HUES48 (cell line): ENCODE results near the gene ERFL.
A peak's percentile ranks its signal among the peaks of the same experiment; 100 is the strongest.

Source experiments
- H3K27ac ChIP-seq: one replicate; pipeline ENCODE4 v1.7.0; 2013; ENCODE audit warnings: low read depth, low read length, inconsistent platforms
- H3K27me3 ChIP-seq: 2 replicates; pipeline ENCODE4 v1.6.1; 2013; ENCODE audit warnings: mild to moderate bottlenecking, low read length; ENCODE audit not compliant: control insufficient read depth, insufficient read depth
- H3K36me3 ChIP-seq: 2 replicates; pipeline ENCODE4 v1.6.1; 2013; ENCODE audit warnings: low read length; ENCODE audit not compliant: control insufficient read depth, insufficient read depth
- H3K4me1 ChIP-seq: 2 replicates; pipeline ENCODE4 v1.6.1; 2013; ENCODE audit warnings: mild to moderate bottlenecking, low read length; ENCODE audit not compliant: control insufficient read depth, insufficient read depth
- H3K4me3 ChIP-seq: 2 replicates; pipeline ENCODE4 v1.5.1; 2013; ENCODE audit warnings: mild to moderate bottlenecking, low read depth, low read length
- H3K9ac ChIP-seq: 2 replicates; pipeline ENCODE4 v1.6.1; 2013; ENCODE audit warnings: mild to moderate bottlenecking, low read depth, low read length, moderate library complexity
- H3K9me3 ChIP-seq: 2 replicates; pipeline ENCODE4 v1.6.1; 2013; ENCODE audit warnings: low read length; ENCODE audit not compliant: control insufficient read depth, insufficient read depth

ERFL gene

GRCh38 chr19:41888926-41889325, 39.3 kb downstream of the ERFL start:
- Histone ChIP-seq H3K27ac (no peak overlapping the region), H3K4me1 (peaks cover 21% of the 10 kb centered on the region), H3K4me3 (no peak overlapping the region), H3K36me3 (no peaks in the 10 kb centered on the region; the same call in 1 of the 2 replicates), H3K9ac (no peak overlapping the region), H3K27me3 (no peaks in the 10 kb centered on the region), H3K9me3 (no peaks in the 10 kb centered on the region)

- H3K9ac ChIP-seq, result no peak overlapping the region
- peaks cover 21% of the 10 kb centered on the region for H3K4me1 ChIP-seq
- H3K27ac ChIP-seq, result peak overlapping the region; percentile 77
- H3K36me3 ChIP-seq, result no peaks in the 10 kb centered on the region; the same call in 1 of the 2 replicates
- peaks cover 5% of the 10 kb centered on the region; the same call in 1 of the 2 replicates for H3K27me3 ChIP-seq
- H3K4me3 ChIP-seq, result no peak overlapping the region
- H3K9me3 ChIP-seq, result no peaks in the 10 kb centered on the region
Measured at GRCh38 chr19:41887711-41888382, 40.4 kb downstream of the ERFL start.

GRCh38 chr19:41886761-41887710, 41.2 kb downstream of the ERFL start:
- Histone ChIP-seq H3K36me3 (no peaks in the 10 kb centered on the region; the same call in 1 of the 2 replicates), H3K9ac (no peak overlapping the region), H3K27ac (peak overlapping the region; percentile 77), H3K9me3 (no peaks in the 10 kb centered on the region), H3K4me1 (peaks cover 27% of the 10 kb centered on the region), H3K4me3 (no peak overlapping the region), H3K27me3 (peaks cover 13% of the 10 kb centered on the region)

- Histone ChIP-seq H3K9ac (peak overlapping the region; percentile 61; the same call in 1 of the 2 replicates), H3K36me3 (no peaks in the 10 kb centered on the region; the same call in 1 of the 2 replicates), H3K4me1 (peaks cover 27% of the 10 kb centered on the region)
Measured at GRCh38 chr19:41883821-41884733, 44.2 kb downstream of the ERFL start.

GRCh38 chr19:41883463-41883820, 44.8 kb downstream of the ERFL start:
- Histone ChIP-seq H3K9ac (no peak overlapping the region), H3K27ac (no peak overlapping the region), H3K4me1 (peaks cover 27% of the 10 kb centered on the region), H3K36me3 (no peaks in the 10 kb centered on the region), H3K27me3 (peaks cover 26% of the 10 kb centered on the region), H3K9me3 (no peaks in the 10 kb centered on the region), H3K4me3 (peak overlapping the region; percentile 62)

More at GRCh38 chr19:41883821-41884733, 44.2 kb downstream of the ERFL start:
- Histone ChIP-seq H3K9me3 (no peaks in the 10 kb centered on the region), H3K27me3 (peaks cover 26% of the 10 kb centered on the region), H3K4me3 (peak overlapping the region; percentile 92), H3K27ac (peak overlapping the region; percentile 33)

GRCh38 chr19:41882568-41883462, 45.4 kb downstream of the ERFL start, which contains the start of gene ARHGEF1:
Gene ARHGEF1, plus strand, starts transcription at chr19:41883184. Its CDS starts 4,899 bp downstream, at chr19:41888083.
- Histone ChIP-seq H3K4me3 (peak within 1 kb of the TSS; percentile 62), H3K36me3 (no peaks in the 10 kb centered on the region), H3K27me3 (peaks cover 26% of the 10 kb centered on the region), H3K9ac (no peak within 1 kb of the TSS; the same call in 1 of the 2 replicates), H3K4me1 (peaks cover 21% of the 10 kb centered on the region), H3K27ac (no peak within 1 kb of the TSS), H3K9me3 (no peaks in the 10 kb centered on the region)

GRCh38 chr19:41880329-41880708, 47.9 kb downstream of the ERFL start:
- H3K9ac ChIP-seq, result no peak overlapping the region
- no peaks in the 10 kb centered on the region for H3K9me3 ChIP-seq
- H3K27ac ChIP-seq, result no peak overlapping the region
- H3K4me3 ChIP-seq, result no peak overlapping the region
- peaks cover 9% of the 10 kb centered on the region; the same call in 1 of the 2 replicates for H3K4me1 ChIP-seq
- H3K36me3 ChIP-seq, result no peaks in the 10 kb centered on the region
- H3K27me3 ChIP-seq, result peaks cover 29% of the 10 kb centered on the region

GRCh38 chr19:41879670-41880328, 48.5 kb downstream of the ERFL start:
- no peaks in the 10 kb centered on the region for H3K9me3 ChIP-seq
- H3K27me3 ChIP-seq, result peaks cover 29% of the 10 kb centered on the region
- peaks cover 9% of the 10 kb centered on the region; the same call in 1 of the 2 replicates for H3K4me1 ChIP-seq
- H3K4me3 ChIP-seq, result no peak overlapping the region
- no peak overlapping the region for H3K27ac ChIP-seq
- H3K9ac ChIP-seq, result no peak overlapping the region
- no peaks in the 10 kb centered on the region for H3K36me3 ChIP-seq

- Histone ChIP-seq H3K36me3 (no peaks in the 10 kb centered on the region), H3K4me3 (no peak overlapping the region), H3K27ac (no peak overlapping the region)
Measured at GRCh38 chr19:41879080-41879479, 49.2 kb downstream of the ERFL start.

More at GRCh38 chr19:41879080-41879479, 49.2 kb downstream of the ERFL start:
- no peaks in the 10 kb centered on the region for H3K9me3 ChIP-seq
- H3K27me3 ChIP-seq, result peaks cover 29% of the 10 kb centered on the region
- H3K9ac ChIP-seq, result no peak overlapping the region
- peaks cover 6% of the 10 kb centered on the region; the same call in 1 of the 2 replicates for H3K4me1 ChIP-seq
